ENCODE data around the gene RADX.

The RADX gene

DNA sequence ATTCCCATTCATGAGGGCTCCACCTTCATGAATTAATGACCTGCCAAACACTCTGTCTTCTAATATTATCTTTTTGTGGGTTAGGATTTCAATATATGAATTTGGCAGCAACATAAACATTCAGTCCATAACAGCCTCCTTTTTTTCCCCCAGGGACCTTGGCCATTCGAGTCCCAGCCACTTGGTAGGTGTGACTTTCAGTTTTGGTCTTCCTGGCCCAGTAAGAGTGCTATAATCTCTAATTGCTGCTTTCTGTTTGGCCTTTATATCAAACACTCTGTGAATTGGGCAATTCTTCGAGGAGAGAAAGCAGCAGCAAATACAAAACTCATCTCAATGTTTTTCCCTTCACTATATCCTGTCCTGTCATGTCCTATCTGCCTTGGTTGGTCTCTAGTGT, 12.4 kb upstream of the RADX start:
- TF ChIP-seq, protein P1, sequence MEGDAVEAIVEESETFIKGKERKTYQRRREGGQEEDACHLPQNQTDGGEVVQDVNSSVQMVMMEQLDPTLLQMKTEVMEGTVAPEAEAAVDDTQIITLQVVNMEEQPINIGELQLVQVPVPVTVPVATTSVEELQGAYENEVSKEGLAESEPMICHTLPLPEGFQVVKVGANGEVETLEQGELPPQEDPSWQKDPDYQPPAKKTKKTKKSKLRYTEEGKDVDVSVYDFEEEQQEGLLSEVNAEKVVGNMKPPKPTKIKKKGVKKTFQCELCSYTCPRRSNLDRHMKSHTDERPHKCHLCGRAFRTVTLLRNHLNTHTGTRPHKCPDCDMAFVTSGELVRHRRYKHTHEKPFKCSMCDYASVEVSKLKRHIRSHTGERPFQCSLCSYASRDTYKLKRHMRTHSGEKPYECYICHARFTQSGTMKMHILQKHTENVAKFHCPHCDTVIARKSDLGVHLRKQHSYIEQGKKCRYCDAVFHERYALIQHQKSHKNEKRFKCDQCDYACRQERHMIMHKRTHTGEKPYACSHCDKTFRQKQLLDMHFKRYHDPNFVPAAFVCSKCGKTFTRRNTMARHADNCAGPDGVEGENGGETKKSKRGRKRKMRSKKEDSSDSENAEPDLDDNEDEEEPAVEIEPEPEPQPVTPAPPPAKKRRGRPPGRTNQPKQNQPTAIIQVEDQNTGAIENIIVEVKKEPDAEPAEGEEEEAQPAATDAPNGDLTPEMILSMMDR (IDR thresholded peaks at IDR 0.05; ENCODE audit: low read depth, low read length, missing control alignments): no peak
- H3K4me3 ChIP-seq (ENCODE audit: low read depth, low read length): no peak overlapping the region
- no peak for DNase-seq (ENCODE audit: low read depth)
- in situ Hi-C loops (cut with HindIII; ENCODE audit: low sequenced_read_pairs): no loop called here

GRCh38 chrX:106606571-106606970, 5.2 kb upstream of the RADX start:
- TF ChIP-seq, protein P1 (IDR thresholded peaks at IDR 0.05; ENCODE audit: low read depth, low read length, missing control alignments): no peak
- in situ Hi-C loops (cut with HindIII; ENCODE audit: low sequenced_read_pairs): no loop called here
- H3K4me3 ChIP-seq (ENCODE audit: low read depth, low read length): no peak overlapping the region
- no peak for DNase-seq (ENCODE audit: low read depth)

GRCh38 chrX:106608016-106608415, 3.8 kb upstream of the RADX start:
- no peak overlapping the region for H3K4me3 ChIP-seq (ENCODE audit: low read depth, low read length)
- DNase-seq (ENCODE audit: low read depth): no peak
- in situ Hi-C loops (cut with HindIII; ENCODE audit: low sequenced_read_pairs): no loop called here
- TF ChIP-seq, protein P1 (IDR thresholded peaks at IDR 0.05; ENCODE audit: low read depth, low read length, missing control alignments): no peak

GRCh38 chrX:106611317-106611678, 480 bp upstream of the RADX start:
- H3K4me3 ChIP-seq (ENCODE audit: low read depth, low read length): peak overlapping the region; percentile 55
- in situ Hi-C loops (cut with HindIII; ENCODE audit: low sequenced_read_pairs): no loop called here

GRCh38 chrX:106612393-106612763, 600 bp downstream of the RADX start:
- H3K4me3 ChIP-seq (ENCODE audit: low read depth, low read length): peak overlapping the region; percentile 55
- TF ChIP-seq, protein P1 (IDR thresholded peaks at IDR 0.05; ENCODE audit: low read depth, low read length, missing control alignments): no peak
- in situ Hi-C loops (cut with HindIII; ENCODE audit: low sequenced_read_pairs): no loop called here
- DNase-seq (ENCODE audit: low read depth): no peak

More at GRCh38 chrX:106611317-106611678, 480 bp upstream of the RADX start:
- no peak for DNase-seq (ENCODE audit: low read depth)
- TF ChIP-seq, protein P1 (IDR thresholded peaks at IDR 0.05; ENCODE audit: low read depth, low read length, missing control alignments): no peak

- H3K4me3 ChIP-seq (ENCODE audit: low read depth, low read length): peak overlapping the region; percentile 55
- no peak for DNase-seq (ENCODE audit: low read depth)
- in situ Hi-C loops (cut with HindIII; ENCODE audit: low sequenced_read_pairs): no loop called here
- TF ChIP-seq, protein P1 (IDR thresholded peaks at IDR 0.05; ENCODE audit: low read depth, low read length, missing control alignments): no peak
Observed at GRCh38 chrX:106613277-106613676, 1.5 kb downstream of the RADX start.

DNA sequence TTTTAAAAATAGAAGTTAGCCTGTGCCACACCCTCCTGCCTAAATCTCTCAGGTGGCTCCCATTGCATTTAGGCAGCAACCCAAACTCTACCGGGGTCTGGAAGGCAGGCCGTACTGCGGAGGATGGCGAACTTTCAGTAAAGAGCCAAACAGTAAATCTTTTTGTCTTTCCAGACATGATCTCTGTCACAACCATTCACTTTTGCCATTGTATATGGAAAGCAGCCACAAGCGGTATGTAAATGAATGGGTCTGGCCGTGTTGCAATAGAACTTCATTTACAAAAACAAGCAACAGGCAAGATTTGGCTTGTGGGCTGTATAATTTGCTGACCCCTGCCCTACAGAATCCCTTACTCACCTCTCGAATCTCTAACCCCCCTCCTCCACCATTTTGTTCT, 3.3 kb downstream of the RADX start:
- no peak overlapping the region for H3K4me3 ChIP-seq (ENCODE audit: low read depth, low read length)
- TF ChIP-seq, protein P1 (IDR thresholded peaks at IDR 0.05; ENCODE audit: low read depth, low read length, missing control alignments): no peak
- no peak for DNase-seq (ENCODE audit: low read depth)
- in situ Hi-C loops (cut with HindIII; ENCODE audit: low sequenced_read_pairs): no loop called here

Data from astrocyte of the cerebellum (primary cell).